Activated CD4-positive, alpha-beta T cell treated with anti-CD3 and anti-CD28 coated beads, Interleukin-2, amount 50 U/mL, for 16 hours (primary cell): ENCODE results near the gene LCN1.

Experiments
- DNase-seq: peaks from one replicate; pipeline ENCODE4 v3.0.0-alpha.2; 2020

Gene LCN1

DNA sequence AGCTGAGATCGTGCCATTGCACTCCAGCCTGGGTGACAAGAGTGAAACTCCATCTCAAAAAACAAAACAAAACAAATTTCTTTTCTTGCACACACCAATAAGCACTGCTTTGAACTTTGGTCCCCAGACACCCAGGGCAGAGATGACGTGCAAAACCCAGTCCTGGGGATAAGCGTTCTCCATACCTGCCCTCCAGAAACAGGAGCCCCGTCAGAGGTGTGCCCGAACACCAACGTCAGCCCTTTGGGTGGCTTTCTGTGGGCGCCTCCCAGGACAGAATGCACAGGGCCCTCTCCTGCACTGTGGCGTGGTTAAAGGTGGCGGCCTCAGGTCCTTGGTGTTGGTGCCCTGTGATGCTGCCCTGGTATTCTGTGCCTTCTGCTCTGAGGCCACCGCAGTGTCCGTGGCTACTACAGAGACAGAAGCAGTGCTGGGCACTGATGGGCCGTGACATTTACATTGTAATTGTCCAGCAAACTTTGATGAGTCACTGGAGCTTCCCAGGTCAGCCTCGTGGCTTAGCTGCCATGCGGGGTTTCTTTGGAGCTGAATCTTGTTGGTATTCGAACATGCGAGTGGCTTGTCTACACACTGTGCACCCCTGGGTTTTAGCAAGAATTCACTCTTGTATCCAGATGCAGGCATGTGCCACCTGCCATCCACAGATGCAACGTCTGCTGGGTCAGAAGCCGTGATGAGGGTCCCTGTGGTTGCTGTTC, 31.9 kb upstream of the LCN1 start:
- DNase-seq: no peak

DNA sequence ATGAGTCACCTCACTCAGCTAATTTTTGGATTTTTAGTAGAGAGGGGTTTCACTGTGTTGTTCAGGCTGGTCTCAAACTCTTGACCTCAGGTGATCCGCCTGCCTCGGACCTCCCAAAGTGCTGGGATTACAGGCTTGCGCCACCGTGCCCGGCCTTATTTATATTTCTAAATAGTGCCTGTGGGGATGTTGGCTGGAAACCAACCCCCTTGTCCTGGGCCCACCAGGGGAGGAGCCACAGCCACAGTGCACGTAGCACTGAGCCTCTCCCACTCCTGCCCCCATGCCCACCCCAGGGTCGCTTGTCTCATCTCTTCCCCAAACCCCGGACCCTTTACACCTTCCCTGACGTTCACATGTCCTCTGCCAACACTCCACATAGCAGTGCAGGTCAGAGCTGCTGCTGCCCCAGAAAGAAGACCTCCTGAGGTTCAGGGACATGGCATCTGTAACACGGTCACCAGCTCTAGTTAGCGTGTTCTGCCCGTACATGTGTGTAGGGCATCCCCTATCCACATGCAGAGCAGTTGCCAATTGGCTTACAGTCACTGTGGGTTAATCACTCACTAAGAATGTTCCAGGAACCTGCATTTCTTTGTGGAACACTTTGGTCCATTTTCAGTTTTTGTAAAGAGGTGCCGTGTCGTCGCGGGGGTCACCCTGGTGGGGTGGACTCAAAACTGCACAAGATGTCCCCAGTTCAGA, 30.9 kb upstream of the LCN1 start:
- DNase-seq: no peak

DNA sequence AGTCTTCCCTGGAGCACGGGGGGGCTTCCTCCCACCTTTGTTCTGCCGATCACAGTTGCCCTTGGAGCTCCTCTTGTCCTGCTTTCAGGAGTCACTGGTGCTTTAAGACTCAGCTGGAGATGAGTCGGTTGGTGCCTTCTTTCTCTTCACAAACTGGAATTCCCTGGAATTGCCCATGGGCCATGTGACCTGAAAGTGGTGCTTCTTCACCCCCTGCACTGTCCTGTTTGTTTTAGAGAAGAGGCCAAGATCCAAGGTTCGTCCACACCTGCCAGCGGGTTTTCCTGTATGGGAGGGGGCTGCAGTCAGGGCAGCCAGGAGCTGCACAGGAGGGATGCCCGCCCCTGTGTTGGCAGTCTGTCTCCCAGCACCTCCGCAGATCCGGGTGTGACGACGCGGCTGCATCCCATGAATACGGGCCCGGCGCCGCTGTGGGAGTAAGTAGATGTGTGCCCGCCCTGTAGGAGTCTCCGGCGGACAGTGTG, 30.2 kb upstream of the LCN1 start:
- no peak for DNase-seq

DNA sequence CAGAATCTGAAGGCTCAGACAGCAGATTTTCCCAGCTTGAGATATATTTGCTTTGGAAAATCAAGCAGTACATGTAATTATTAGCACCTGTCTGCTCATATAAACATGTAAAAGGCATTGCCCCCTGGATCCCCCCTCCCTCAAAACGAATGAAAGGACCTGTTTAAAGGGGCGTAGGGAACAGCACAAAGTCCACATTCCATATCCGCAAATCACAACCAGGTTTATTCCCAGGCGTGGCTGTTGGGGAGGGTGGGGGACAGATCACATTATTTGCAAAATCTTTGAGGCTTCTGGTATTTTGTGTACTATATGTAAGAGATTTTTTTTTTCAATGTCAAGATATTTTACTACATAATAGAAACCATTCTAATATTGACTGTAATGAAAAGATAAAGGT, 29.5 kb upstream of the LCN1 start:
- no peak for DNase-seq

DNA sequence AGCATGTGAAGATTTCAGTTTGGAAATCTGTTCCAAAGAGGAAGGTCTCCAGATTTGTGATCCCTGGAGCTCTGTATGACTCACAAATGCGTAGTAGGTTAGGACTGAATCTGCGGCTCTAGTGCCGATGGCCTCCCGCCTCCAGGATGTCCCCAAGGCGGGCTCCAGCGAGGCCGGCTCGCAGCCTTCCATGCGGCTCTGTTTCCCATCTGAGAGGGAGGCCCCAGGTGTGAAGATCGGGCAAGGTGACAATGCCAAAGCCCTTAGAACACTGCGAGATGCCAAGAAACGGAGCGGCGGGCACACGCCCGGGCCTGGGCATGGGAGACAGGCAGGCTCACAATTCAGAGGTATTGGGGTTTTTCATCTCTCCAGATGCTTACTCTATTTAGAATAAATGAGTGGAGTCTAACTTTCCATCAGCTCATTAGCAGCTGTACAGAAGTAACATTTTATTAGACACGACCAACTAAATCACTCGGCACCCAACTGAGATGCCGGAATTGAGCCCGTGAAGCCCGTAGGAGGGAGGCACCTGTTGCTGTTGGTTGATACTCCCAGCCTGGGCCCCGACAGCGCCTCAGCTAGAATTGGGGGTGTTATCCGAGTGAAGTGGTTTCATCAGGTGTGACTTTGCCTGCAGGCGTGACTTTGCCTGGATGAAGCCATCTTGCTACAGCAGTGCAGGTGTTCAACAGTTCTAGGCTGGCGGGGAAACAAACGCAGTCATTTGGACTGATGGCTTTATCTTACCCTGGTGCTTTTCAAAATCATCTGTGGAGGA, 28.2 kb upstream of the LCN1 start:
- no peak for DNase-seq

DNA sequence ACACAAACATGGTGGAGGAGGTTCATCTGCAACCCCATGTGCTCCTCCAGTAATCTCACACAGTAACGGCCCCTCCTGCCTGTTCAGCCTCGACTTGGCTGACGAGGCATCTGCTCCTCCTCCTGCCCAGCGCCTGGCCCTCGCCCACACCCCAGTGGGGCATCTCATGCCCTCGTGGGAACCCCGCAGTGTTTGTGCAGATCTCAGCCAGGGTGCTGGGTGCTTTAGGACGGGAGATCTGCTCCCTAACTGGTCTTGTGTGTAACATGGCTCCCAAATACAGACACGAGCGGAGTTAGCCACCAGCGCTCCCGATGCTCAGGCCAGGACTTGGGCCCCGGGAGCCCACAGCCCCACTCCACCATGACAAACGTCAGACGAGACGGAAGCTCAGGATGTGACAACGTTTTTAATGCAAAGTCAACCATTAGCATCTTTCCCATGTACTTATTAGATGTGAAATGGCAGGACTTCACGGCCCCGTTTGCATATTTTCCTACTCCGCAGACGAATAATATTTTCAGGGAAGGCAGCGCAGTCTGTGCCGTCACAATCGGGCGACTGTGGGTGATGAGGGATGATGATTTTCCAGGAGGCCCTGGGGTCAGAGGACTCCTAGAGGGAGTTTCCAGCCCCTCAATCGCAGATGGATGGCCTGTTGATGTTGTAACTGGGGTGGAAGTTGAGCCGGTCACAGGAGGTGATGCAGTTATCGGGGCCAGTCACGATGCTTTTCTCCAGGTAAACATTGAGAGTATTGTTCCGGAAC, 26.3 kb upstream of the LCN1 start:
- DNase-seq: no peak

DNA sequence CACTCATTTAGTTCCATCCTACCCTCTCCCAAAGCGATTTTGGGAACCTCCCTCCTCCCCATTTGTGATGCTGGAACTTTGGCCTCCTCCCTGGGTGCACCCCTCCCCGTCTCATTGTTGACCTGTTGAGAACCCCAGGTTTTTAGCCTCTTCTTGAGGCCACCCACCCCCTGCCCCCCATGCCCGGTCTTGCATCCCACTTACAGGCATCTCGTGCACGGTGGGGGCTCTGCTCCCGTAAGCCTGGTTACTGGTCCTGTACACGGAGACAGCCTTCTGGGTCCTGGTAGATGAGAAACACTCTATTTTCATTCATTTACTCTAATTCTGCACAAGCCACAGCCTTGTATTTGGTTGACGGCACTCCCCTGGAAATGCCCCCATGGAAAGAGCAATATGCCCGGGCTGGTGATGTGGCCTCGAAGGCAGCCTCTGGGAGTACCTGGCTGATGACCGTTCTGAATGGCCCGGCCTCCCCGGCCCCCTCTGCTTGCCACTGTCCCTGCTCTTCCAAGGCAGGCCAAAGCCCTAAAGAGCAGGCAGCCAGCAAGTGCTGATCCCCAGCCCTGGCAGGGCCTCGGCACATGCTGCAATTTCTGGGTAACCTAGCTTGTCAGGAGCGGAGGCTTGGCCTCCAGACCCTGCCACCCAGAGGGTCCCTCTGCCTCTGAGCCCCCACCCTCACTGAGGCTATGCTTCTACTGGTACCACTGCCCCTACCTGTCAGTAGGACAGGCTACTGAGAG, 22.7 kb upstream of the LCN1 start:
- no peak for DNase-seq

DNA sequence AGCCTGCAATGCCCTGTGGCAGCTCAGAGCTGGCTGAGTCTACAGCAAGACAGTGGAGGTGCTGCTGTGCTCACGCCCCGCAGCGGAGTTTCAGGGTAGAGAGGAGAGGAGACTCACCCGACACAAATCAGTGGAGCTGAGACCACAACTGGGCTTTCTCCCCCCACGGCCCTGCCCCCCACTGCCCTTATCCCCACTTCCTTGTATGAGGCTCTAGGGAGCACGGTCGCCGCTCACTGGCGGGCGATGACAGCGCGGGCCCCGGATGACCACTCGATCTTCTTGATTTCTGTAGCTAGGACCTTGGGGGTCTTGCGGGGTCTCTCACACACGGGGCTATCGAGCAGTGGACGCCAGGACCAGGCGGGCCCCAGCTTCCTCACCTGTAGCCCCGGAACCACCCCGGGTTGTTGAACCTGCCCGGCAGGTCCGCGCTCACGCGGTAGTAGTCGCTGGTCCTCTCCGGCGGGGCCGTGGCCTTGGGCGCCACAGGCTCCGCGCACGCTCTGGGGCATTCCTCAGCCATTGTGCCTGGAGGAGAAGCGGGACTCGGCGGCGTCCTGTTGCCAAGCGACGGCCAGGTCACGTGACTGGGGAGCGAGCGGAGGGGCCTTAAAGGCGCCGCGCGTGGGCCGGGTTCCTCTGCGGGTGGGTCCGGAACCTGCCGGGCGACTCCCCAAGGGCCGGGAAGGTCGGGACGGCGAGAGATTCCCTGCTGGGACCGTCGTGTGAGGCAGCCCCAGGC, 21.7 kb upstream of the LCN1 start:
- DNase-seq: peak; percentile 82

DNA sequence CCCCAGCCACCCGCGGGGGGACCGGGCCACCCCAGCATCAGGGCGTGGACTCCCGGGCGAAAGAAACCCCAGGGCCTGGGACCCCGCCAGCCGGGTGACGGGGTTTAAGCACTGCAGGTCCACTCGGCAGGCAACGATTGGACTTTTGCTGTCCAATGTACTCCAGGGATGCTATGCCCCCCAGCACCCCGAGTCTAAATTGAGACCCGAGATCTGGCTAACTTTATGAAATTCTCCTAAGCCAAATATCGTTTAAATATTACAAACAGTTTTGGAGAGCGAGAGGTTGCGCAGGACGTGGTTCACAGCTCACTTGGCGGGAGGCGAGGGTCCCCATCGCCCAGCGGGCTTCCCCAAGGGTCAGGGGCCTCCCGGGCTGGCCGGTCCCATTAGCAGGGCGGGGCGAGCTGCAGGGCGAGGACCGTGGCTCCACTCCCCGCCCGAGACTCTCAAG, 21.1 kb upstream of the LCN1 start:
- no peak for DNase-seq

DNA sequence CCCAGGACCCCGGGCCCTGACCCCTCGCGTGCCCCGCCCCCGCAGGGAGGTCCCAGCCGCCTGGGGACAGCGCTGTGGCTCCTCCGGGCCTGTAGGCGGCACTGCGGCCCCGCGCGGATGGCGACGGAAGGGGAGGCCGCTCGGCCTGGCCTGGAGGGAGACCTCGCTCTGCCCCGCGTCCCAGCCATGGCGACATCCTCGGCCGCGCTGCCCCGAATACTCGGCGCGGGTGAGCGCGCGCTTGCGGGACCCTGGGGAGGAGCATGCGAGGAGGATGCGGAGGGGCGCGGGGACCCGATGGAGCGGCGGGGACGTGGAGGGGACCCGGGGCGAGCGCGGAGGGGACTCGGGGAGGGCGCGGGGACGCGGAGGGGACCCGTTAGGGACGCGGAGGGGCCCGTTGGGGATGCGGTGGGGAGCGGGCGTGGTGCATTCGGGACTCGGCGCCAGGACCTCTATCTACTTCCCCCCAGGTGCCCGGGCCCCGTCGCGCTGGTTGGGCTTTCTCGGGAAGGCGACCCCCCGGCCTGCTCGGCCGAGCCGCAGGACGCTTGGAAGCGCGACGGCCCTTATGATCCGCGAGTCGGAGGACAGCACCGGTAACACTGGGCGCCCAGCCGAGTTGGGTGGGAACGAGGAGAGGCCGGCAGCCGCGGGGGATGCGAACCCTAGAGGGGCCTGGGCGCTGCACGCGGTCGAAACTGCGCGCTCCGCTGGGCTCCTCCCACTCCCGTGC, 20.5 kb upstream of the LCN1 start, which contains the start of gene MRPS2:
MRPS2 (plus strand) TSS at position 158 of the 736 bp plus-strand sequence; CDS start at position 187, 29 bp downstream.
- DNase-seq: peak; percentile 91

DNA sequence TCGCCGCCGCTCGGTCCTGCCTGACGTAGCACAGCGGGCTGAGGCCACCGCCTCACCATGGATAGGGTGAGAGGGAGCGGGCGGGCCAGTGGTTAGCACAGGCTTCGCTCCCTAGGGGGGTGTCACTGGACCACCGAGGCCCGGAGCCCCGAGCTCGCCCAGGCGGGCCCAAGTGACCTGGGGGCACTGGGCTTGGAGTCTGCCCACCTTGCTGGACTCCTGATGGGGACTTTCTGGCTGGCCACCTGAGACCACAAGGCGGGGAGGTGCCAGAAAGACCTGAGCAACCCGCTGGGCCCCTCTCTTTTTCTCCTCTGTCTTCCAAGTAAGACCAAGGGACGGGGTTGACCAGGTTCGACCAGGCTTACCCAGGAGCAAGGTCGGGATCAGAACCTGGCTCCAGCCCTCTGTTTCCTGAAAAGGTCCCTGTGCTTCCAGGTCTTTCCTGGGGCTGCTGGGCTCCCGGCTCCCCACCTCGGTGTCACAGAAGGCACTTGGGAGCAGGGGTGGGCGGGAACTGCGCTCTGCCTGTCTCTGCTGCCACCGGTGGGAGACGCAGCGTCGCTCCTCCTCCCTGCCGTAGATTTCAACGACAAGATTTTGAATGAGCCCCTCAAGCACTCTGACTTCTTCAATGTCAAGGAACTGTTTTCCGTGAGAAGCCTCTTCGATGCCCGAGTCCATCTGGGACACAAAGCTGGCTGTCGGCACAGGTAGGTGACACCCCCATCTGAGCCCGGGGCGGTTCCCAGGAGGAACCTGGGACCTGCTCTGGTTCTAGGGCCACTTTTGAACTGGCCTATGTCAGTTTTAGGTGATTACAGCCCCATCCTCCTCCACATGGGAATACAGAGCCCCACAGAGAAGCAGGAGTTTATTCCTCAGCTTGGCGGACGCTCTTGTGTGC, 19.7 kb upstream of the LCN1 start:
- peak; percentile 77 for DNase-seq

DNA sequence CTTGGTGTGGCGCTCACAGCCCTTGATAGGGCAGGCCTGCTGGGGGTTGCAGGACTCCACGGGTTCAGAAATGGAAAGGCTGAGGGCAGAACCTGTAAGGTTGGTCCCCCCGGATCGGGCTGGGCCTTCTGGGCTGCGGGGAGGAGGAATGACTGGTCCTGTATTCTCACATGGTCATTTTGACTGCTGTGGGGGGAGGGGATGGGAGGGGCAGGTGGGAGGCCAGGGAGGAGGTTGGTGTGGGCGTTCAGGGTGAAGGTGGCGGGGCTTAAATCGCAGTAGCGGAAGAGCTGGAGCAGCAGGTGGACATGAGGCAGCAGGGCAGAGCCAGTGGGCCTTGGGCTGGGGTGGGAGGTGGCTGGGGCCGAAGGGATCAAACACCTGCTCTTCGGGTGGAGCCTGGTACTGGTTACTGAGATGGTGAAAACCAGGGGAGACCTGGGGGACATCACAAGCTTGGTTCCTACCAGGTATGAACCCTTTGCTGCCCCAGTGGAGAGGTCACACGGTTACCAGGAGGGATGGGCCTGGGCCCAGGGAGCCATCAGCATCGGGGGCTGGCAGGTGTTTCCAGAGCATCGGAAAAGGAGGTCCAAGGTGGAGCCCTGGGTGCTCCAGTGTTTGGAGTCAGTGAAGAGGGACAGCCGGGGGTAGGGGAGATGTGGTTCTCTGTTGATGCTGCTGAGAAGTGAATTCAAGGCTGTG, 18.9 kb upstream of the LCN1 start:
- no peak for DNase-seq

DNA sequence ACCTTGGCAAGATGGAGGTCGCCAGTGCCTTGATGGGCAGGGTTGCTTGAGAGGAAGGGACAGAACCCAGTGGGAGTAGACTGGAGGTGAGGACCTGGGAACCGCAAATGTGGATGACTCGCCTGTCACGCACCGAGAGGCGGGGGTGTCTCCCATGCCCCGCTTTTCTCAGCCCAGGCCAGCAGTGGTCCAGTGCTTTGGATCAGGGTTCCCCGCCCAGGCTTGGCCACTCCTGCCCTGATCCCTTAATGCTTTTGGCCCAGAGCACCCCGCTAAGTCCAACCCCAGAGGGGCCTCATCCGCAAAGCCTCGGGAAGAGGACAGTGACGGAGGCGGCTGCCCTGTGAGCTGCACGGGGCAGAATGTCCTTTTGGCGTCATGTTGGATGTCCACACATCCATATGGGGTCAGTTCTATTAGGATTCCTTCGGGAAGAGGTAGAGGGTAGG, 18.3 kb upstream of the LCN1 start:
- no peak for DNase-seq

DNA sequence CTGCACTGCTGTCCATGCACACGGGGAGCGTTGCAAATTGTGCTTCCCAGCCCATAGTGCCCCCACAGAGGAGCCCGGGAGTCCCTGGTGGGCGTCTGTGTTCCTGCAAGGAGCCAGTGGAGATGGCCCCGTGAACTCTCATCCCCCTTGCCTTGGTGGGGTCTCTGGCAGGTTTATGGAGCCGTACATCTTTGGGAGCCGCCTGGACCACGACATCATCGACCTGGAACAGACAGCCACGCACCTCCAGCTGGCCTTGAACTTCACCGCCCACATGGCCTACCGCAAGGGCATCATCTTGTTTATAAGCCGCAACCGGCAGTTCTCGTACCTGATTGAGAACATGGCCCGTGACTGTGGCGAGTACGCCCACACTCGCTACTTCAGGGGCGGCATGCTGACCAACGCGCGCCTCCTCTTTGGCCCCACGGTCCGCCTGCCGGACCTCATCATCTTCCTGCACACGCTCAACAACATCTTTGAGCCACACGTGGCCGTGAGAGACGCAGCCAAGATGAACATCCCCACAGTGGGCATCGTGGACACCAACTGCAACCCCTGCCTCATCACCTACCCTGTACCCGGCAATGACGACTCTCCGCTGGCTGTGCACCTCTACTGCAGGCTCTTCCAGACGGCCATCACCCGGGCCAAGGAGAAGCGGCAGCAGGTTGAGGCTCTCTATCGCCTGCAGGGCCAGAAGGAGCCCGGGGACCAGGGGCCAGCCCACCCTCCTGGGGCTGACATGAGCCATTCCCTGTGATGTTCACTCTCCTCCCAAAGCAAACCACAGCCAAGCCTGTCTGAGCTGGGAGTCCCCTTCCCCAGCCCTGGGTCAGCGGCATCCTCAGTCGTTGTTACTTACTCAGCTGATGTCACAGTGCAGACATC, 17.6 kb upstream of the LCN1 start:
- DNase-seq: no peak

DNA sequence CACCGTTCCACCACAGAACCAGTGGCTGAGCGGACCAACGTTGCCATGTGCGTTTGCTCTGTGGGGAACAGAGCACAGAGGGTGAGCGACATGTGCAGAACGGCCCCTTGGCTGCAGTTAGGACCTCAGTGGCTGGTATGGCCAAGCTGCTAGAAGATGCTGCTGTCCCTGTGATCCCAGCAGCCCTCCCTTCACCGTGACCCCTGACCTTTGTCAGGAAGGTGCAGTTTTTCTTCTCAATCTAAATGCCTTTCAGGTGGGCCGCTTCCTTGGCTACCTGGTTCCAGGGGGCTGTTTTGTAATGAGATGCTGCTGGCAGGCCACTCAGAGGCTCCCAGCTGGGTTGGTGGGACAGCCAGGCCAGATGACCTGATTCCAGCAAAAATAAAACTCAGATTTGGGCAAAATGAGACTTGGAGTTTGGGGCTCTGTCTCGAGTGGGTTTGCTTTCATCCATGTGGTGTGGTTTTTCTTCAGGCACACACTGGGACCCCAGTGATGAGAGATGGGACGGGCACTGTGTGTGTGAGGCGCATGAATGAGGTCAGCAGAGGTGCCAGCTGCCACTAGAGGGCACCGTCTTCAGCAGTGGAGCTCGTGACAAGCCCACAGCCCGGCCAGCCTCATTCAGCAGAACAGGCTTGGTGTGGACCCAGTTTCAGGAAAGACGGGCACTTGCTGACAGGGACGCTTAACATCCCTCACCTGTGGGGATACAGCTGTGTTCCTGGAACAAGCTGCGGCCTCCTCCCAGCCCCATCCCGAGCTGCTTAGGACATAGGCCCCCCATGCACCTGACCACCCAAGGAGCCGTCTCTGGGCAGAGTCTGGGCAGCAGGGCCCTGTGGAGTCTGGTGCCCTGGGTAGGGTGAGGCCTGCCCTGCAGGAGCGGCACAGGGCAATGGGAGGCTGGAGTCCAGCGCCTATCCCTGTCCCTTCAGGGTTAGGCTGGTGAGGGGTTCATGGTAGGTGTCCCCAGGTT, 16.7 kb upstream of the LCN1 start:
- peak; percentile 70 for DNase-seq
